ENCODE data around the gene OR1Q1. TPM values are rescaled to one million over a fixed set of nuclear protein-coding genes. Genes with fewer than 3 reads are reported as not detected.

The OR1Q1 gene
- polyA plus RNA-seq, 3 donors = not detected

DNA sequence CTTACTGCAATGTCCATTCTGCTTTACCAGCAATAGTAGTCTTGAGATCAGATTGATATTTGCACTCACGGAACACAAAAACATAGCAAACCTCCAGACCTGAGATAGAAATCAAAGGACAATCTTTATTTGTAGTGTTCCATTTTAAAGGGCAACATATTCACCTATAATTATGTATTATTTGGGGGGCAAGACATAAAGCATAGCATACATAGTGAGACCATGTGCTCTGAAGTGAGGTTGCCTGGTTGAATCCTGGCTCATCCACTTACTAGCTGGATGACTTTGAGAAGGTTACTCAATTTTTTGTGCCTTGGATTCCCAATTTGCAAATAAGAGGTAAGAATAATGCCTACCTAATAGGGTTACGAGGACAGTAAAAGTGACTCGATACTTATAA, 43.0 kb downstream of the OR1Q1 start, which contains the start of gene OR1B1:
TSS of gene OR1B1 (minus strand) at position 101 of the 400 bp plus-strand sequence.
- H3K36me3 ChIP-seq (replicated peaks in 1 of 2; ENCODE audit: control insufficient read depth in 1 of 2, insufficient read depth in 2 of 2, low read length in 2 of 2) = no peaks in the 10 kb centered on the region
- H3K4me3 Mint-ChIP-seq = no peak within 1 kb of the TSS
- H3K27ac Mint-ChIP-seq = no peak within 1 kb of the TSS
- no peak within 1 kb of the TSS for H2AFZ ChIP-seq (ENCODE audit: insufficient read depth, low read depth, low read length, poor library complexity, severe bottlenecking)
- no peaks in the 10 kb centered on the region for H3K27me3 ChIP-seq (ENCODE audit: control insufficient read depth in 2 of 2, insufficient read depth in 2 of 2, low read length in 2 of 2)
- intact Hi-C loops (cut with micrococcal nuclease) = no loop called here
- DNase-seq = no peak
- H3K4me2 ChIP-seq (replicated peaks; ENCODE audit: extremely low read depth, low read length, poor library complexity, severe bottlenecking) = no peak within 1 kb of the TSS
- H3K36me3 Mint-ChIP-seq = no peaks in the 10 kb centered on the region
- H3K9me3 ChIP-seq (replicated peaks in 1 of 2; ENCODE audit: control insufficient read depth in 1 of 2, insufficient read depth in 1 of 2, low read length in 2 of 2) = no peaks in the 10 kb centered on the region
- no CpG with 5 or more reads among the region's 3 CpGs for WGBS (ENCODE audit: insufficient coverage)
- no peaks in the 10 kb centered on the region for H3K79me2 ChIP-seq (ENCODE audit: insufficient read depth, low read length)
- TF ChIP-seq, protein P1, sequence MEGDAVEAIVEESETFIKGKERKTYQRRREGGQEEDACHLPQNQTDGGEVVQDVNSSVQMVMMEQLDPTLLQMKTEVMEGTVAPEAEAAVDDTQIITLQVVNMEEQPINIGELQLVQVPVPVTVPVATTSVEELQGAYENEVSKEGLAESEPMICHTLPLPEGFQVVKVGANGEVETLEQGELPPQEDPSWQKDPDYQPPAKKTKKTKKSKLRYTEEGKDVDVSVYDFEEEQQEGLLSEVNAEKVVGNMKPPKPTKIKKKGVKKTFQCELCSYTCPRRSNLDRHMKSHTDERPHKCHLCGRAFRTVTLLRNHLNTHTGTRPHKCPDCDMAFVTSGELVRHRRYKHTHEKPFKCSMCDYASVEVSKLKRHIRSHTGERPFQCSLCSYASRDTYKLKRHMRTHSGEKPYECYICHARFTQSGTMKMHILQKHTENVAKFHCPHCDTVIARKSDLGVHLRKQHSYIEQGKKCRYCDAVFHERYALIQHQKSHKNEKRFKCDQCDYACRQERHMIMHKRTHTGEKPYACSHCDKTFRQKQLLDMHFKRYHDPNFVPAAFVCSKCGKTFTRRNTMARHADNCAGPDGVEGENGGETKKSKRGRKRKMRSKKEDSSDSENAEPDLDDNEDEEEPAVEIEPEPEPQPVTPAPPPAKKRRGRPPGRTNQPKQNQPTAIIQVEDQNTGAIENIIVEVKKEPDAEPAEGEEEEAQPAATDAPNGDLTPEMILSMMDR (IDR thresholded peaks at IDR 0.05) = no peak
- H3K9ac ChIP-seq (ENCODE audit: insufficient read depth, low read length, poor library complexity, severe bottlenecking) = no peak within 1 kb of the TSS
- H3K9me3 Mint-ChIP-seq = peaks cover 0 to 4% (median 0%) of the 10 kb centered on the region in 7 donors
- H4K20me1 ChIP-seq (ENCODE audit: insufficient read depth, low read length) = no peaks in the 10 kb centered on the region
- H3K27ac ChIP-seq (ENCODE audit: low read depth in 1 of 2, low read length in 2 of 2) = no peak within 1 kb of the TSS
- H3K4me1 ChIP-seq (ENCODE audit: control insufficient read depth in 1 of 2, insufficient read depth in 2 of 2, low read length in 2 of 2) = no peaks in the 10 kb centered on the region
- H3K4me1 Mint-ChIP-seq = no peaks in the 10 kb centered on the region
- H3K27me3 Mint-ChIP-seq (ENCODE audit: low read depth in 3 of 3) = peaks cover 0 to 1% (median 0%) of the 10 kb centered on the region in 3 donors
- no peak within 1 kb of the TSS for H3K4me3 ChIP-seq (replicated peaks in 1 of 3; ENCODE audit: low read depth in 2 of 3, low read length in 3 of 3)

DNA sequence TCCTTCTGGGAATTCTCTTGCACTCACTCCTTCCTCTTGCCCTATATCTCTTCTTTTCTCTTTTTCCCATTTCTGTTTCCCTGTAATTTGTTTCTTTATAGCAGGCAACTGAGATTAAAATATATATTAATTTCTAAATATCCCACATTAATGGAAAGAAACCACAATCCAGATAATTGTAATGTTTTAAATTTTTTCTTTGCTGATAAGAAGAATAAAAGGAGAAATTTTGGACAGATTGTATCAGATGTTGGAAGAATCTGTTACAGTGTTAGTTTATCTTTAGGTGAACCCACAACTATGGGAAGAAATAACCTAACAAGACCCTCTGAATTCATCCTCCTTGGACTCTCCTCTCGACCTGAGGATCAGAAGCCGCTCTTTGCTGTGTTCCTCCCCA, 46.9 kb downstream of the OR1Q1 start, which contains the start of gene OR1L1:
TSS of gene OR1L1 (plus strand) at position 301 of the 400 bp plus-strand sequence. CDS start at position 301, 0 bp downstream.
- Histone ChIP-seq H3K4me3 (replicated peaks in 1 of 3; ENCODE audit: low read depth in 2 of 3, low read length in 3 of 3) (no peak within 1 kb of the TSS), H4K20me1 (ENCODE audit: insufficient read depth, low read length) (no peaks in the 10 kb centered on the region), H3K4me1 (ENCODE audit: control insufficient read depth in 1 of 2, insufficient read depth in 2 of 2, low read length in 2 of 2) (no peaks in the 10 kb centered on the region), H3K9ac (ENCODE audit: insufficient read depth, low read length, poor library complexity, severe bottlenecking) (no peak within 1 kb of the TSS), H3K27ac (ENCODE audit: low read depth in 1 of 2, low read length in 2 of 2) (no peak within 1 kb of the TSS), H3K36me3 (replicated peaks in 1 of 2; ENCODE audit: control insufficient read depth in 1 of 2, insufficient read depth in 2 of 2, low read length in 2 of 2) (no peaks in the 10 kb centered on the region), H3K9me3 (replicated peaks in 1 of 2; ENCODE audit: control insufficient read depth in 1 of 2, insufficient read depth in 1 of 2, low read length in 2 of 2) (peaks cover 0 to 6% of the 10 kb centered on the region in 2 donors), H3K4me2 (replicated peaks; ENCODE audit: extremely low read depth, low read length, poor library complexity, severe bottlenecking) (no peak within 1 kb of the TSS), H3K27me3 (ENCODE audit: control insufficient read depth in 2 of 2, insufficient read depth in 2 of 2, low read length in 2 of 2) (no peaks in the 10 kb centered on the region), H2AFZ (ENCODE audit: insufficient read depth, low read depth, low read length, poor library complexity, severe bottlenecking) (no peak within 1 kb of the TSS), H3K79me2 (ENCODE audit: insufficient read depth, low read length) (no peaks in the 10 kb centered on the region)
- peaks cover 0 to 6% (median 3%) of the 10 kb centered on the region in 7 donors for H3K9me3 Mint-ChIP-seq
- no peak within 1 kb of the TSS for H3K27ac Mint-ChIP-seq
- TF ChIP-seq, protein P1 (IDR thresholded peaks at IDR 0.05) = no peak
- WGBS (ENCODE audit: insufficient coverage) = 86% methylated on average over 2 of the region's 2 CpGs
- H3K27me3 Mint-ChIP-seq (ENCODE audit: low read depth in 3 of 3) = peaks cover 0 to 2% (median 0%) of the 10 kb centered on the region in 3 donors
- intact Hi-C loops (cut with micrococcal nuclease) = no loop called here
- H3K4me3 Mint-ChIP-seq = no peak within 1 kb of the TSS
- no peaks in the 10 kb centered on the region for H3K4me1 Mint-ChIP-seq
- H3K36me3 Mint-ChIP-seq = no peaks in the 10 kb centered on the region
- no peak for DNase-seq

Other genes with a start within 250 kb of the OR1Q1 start
- 10 to 100 TPM; 17.9 to 27.8 (median 20.5) TPM for gene PTGS1, start 243.7 kb upstream of the OR1Q1 start, polyA plus RNA-seq
- gene OR1J1, start 136.8 kb upstream of the OR1Q1 start, polyA plus RNA-seq = not detected
- gene OR1J2, start 103.9 kb upstream of the OR1Q1 start, polyA plus RNA-seq = not detected
- not detected for gene OR1J4, start 95.6 kb upstream of the OR1Q1 start, polyA plus RNA-seq
- gene OR1N1, start 87.4 kb upstream of the OR1Q1 start, polyA plus RNA-seq = not detected
- gene OR1N2, start 61.6 kb upstream of the OR1Q1 start, polyA plus RNA-seq = not detected
- not detected for gene OR1L8, start 31.4 kb upstream of the OR1Q1 start, polyA plus RNA-seq
- not detected for gene OR1B1, start 42.9 kb downstream of the OR1Q1 start, polyA plus RNA-seq
- gene OR1L1, start 47.0 kb downstream of the OR1Q1 start, polyA plus RNA-seq = not detected
- not detected for gene OR1L3, start 60.4 kb downstream of the OR1Q1 start, polyA plus RNA-seq
- gene OR1L4, start 109.3 kb downstream of the OR1Q1 start, polyA plus RNA-seq = not detected
- gene OR1L6, start 127.6 kb downstream of the OR1Q1 start, polyA plus RNA-seq = not detected
- gene OR5C1, start 174.2 kb downstream of the OR1Q1 start, polyA plus RNA-seq = not detected
- not detected for gene OR1K1, start 185.4 kb downstream of the OR1Q1 start, polyA plus RNA-seq
- gene PDCL, start 213.8 kb downstream of the OR1Q1 start, polyA plus RNA-seq = 1 to 10 TPM; 3.3 to 8.2 (median 7.2) TPM

All from CD14-positive monocyte (primary cell).